BLaER1 (cell line): ENCODE measurements around the gene PRICKLE4.
"Not testable (repeated sequence)": the region's sequence is repeated elsewhere in the genome, so short reads cannot be mapped to it uniquely, and the experiment has no call there.

Source experiments
- H3K27ac ChIP-seq: shearing (Covaris generic); formaldehyde crosslinking; 2 replicates; pipeline ENCODE4 v1.8.1; 2022
- H3K27me3 ChIP-seq: shearing (Covaris generic); formaldehyde crosslinking; 2 replicates; pipeline ENCODE4 v1.8.1; 2022
- H3K36me3 ChIP-seq: shearing (Covaris generic); formaldehyde crosslinking; 2 replicates; pipeline ENCODE4 v1.8.1; 2022
- H3K4me1 ChIP-seq: shearing (Covaris generic); formaldehyde crosslinking; 2 replicates; pipeline ENCODE4 v1.8.1; 2022
- H3K4me2 ChIP-seq: shearing (Covaris generic); formaldehyde crosslinking; 2 replicates; pipeline ENCODE4 v1.8.1; 2022
- H3K4me3 ChIP-seq: shearing (Covaris generic); formaldehyde crosslinking; 2 replicates; pipeline ENCODE4 v1.8.1; 2022
- H3K9ac ChIP-seq: shearing (Covaris generic); formaldehyde crosslinking; 2 replicates; pipeline ENCODE4 v1.8.1; 2022
- H3K9me3 ChIP-seq: shearing (Covaris generic); formaldehyde crosslinking; 2 replicates; pipeline ENCODE4 v1.8.1; 2022
- H4K20me1 ChIP-seq: shearing (Covaris generic); formaldehyde crosslinking; 2 replicates; pipeline ENCODE4 v1.8.1; 2022
- Cebpa-rat ChIP-seq: shearing (Covaris generic); IDR thresholded peaks from 2 replicates; pipeline ENCODE4 v1.8.1; 2022

Gene PRICKLE4

GRCh38 chr6:41791305-41791704 lies 10.7 kb downstream of the PRICKLE4 start:
- Histone ChIP-seq H3K27me3 (no peaks in the 10 kb centered on the region), H3K27ac (no peak overlapping the region), H3K4me3 (no peak overlapping the region), H3K36me3 (peaks cover 74% of the 10 kb centered on the region), H3K4me1 (peaks cover 14% of the 10 kb centered on the region), H3K4me2 (no peak overlapping the region), H4K20me1 (peaks cover 42% of the 10 kb centered on the region), H3K9ac (no peak overlapping the region), H3K9me3 (no peaks in the 10 kb centered on the region)
- no peak for TF ChIP-seq Cebpa-rat

GRCh38 chr6:41791984-41792383 lies 11.4 kb downstream of the PRICKLE4 start:
- Histone ChIP-seq H3K4me3 (no peak overlapping the region), H3K36me3 (peaks cover 80% of the 10 kb centered on the region), H4K20me1 (peaks cover 42% of the 10 kb centered on the region), H3K4me1 (peaks cover 14% of the 10 kb centered on the region), H3K27ac (no peak overlapping the region), H3K9ac (no peak overlapping the region), H3K4me2 (no peak overlapping the region), H3K9me3 (no peaks in the 10 kb centered on the region), H3K27me3 (no peaks in the 10 kb centered on the region)
- no peak for TF ChIP-seq Cebpa-rat

GRCh38 chr6:41796474-41796873 lies 15.9 kb downstream of the PRICKLE4 start:
- H4K20me1 ChIP-seq: peaks cover 32% of the 10 kb centered on the region; the same call in 1 of the 2 replicates
- H3K27ac ChIP-seq: no peak overlapping the region
- no peak overlapping the region for H3K4me2 ChIP-seq
- peaks cover 95% of the 10 kb centered on the region for H3K36me3 ChIP-seq
- no peak for TF ChIP-seq Cebpa-rat
- H3K9me3 ChIP-seq: no peaks in the 10 kb centered on the region
- no peak overlapping the region for H3K4me3 ChIP-seq
- no peak overlapping the region for H3K9ac ChIP-seq
- H3K27me3 ChIP-seq: no peaks in the 10 kb centered on the region
- H3K4me1 ChIP-seq: no peaks in the 10 kb centered on the region

GRCh38 chr6:41798901-41799558 lies 18.4 kb downstream of the PRICKLE4 start:
- H3K27me3 ChIP-seq: no peaks in the 10 kb centered on the region
- H3K9ac ChIP-seq: no peak overlapping the region
- no peak for TF ChIP-seq Cebpa-rat
- peaks cover 35% of the 10 kb centered on the region for H4K20me1 ChIP-seq
- H3K9me3 ChIP-seq: no peaks in the 10 kb centered on the region
- H3K36me3 ChIP-seq: peaks cover 87% of the 10 kb centered on the region
- H3K4me3 ChIP-seq: no peak overlapping the region
- no peak overlapping the region for H3K27ac ChIP-seq
- H3K4me1 ChIP-seq: no peaks in the 10 kb centered on the region
- no peak overlapping the region for H3K4me2 ChIP-seq

GRCh38 chr6:41799559-41799911 lies 19.0 kb downstream of the PRICKLE4 start:
- Histone ChIP-seq H3K27me3 (no peaks in the 10 kb centered on the region), H3K4me3 (no peak overlapping the region), H3K36me3 (peaks cover 90% of the 10 kb centered on the region), H3K4me1 (no peaks in the 10 kb centered on the region), H3K27ac (no peak overlapping the region), H3K9ac (no peak overlapping the region), H4K20me1 (peaks cover 38% of the 10 kb centered on the region), H3K4me2 (no peak overlapping the region), H3K9me3 (no peaks in the 10 kb centered on the region)
- TF ChIP-seq Cebpa-rat: no peak

GRCh38 chr6:41801380-41801779 lies 20.8 kb downstream of the PRICKLE4 start:
- peaks cover 90% of the 10 kb centered on the region for H3K36me3 ChIP-seq
- no peak overlapping the region for H3K4me3 ChIP-seq
- H3K9me3 ChIP-seq: no peaks in the 10 kb centered on the region
- no peak for TF ChIP-seq Cebpa-rat
- H3K9ac ChIP-seq: no peak overlapping the region
- H3K27ac ChIP-seq: no peak overlapping the region
- no peaks in the 10 kb centered on the region for H3K27me3 ChIP-seq
- no peak overlapping the region for H3K4me2 ChIP-seq
- H4K20me1 ChIP-seq: peaks cover 49% of the 10 kb centered on the region
- H3K4me1 ChIP-seq: no peaks in the 10 kb centered on the region

GRCh38 chr6:41805830-41806774 lies 25.5 kb downstream of the PRICKLE4 start:
- Histone ChIP-seq H3K27ac (no peak overlapping the region), H3K4me3 (no peak overlapping the region), H4K20me1 (peaks cover 39% of the 10 kb centered on the region), H3K4me2 (no peak overlapping the region), H3K4me1 (no peaks in the 10 kb centered on the region), H3K36me3 (peaks cover 59% of the 10 kb centered on the region), H3K9ac (no peak overlapping the region), H3K27me3 (no peaks in the 10 kb centered on the region), H3K9me3 (no peaks in the 10 kb centered on the region)
- TF ChIP-seq Cebpa-rat: no peak

- peaks cover 13% of the 10 kb centered on the region; the same call in 1 of the 2 replicates for H4K20me1 ChIP-seq
- H3K4me2 ChIP-seq: no peak overlapping the region
- no peaks in the 10 kb centered on the region for H3K4me1 ChIP-seq
- H3K9ac ChIP-seq: no peak overlapping the region
- H3K9me3 ChIP-seq: no peaks in the 10 kb centered on the region
- peaks cover 31% of the 10 kb centered on the region for H3K36me3 ChIP-seq
- no peak overlapping the region for H3K27ac ChIP-seq
- no peak for TF ChIP-seq Cebpa-rat
- H3K4me3 ChIP-seq: no peak overlapping the region
- H3K27me3 ChIP-seq: no peaks in the 10 kb centered on the region
Observed at GRCh38 chr6:41811095-41811494, 30.5 kb downstream of the PRICKLE4 start.

- not testable (repeated sequence) for H3K4me1 ChIP-seq, H3K27ac ChIP-seq, H3K9ac ChIP-seq, H3K4me2 ChIP-seq, H3K9me3 ChIP-seq, H3K4me3 ChIP-seq, H3K27me3 ChIP-seq
- H3K36me3 ChIP-seq: peaks cover 25% of the 10 kb centered on the region
- H4K20me1 ChIP-seq: peaks cover 14% of the 10 kb centered on the region; the same call in 1 of the 2 replicates
Observed at GRCh38 chr6:41811946-41812345, 31.4 kb downstream of the PRICKLE4 start.

- H3K4me3 ChIP-seq: no peak overlapping the region
- no peak for TF ChIP-seq Cebpa-rat
- no peaks in the 10 kb centered on the region for H3K9me3 ChIP-seq
- H3K4me1 ChIP-seq: no peaks in the 10 kb centered on the region
- H3K36me3 ChIP-seq: peaks cover 28% of the 10 kb centered on the region
- H4K20me1 ChIP-seq: peaks cover 15% of the 10 kb centered on the region; the same call in 1 of the 2 replicates
- H3K9ac ChIP-seq: no peak overlapping the region
- H3K27ac ChIP-seq: no peak overlapping the region
- H3K4me2 ChIP-seq: no peak overlapping the region
- no peaks in the 10 kb centered on the region for H3K27me3 ChIP-seq
Observed at GRCh38 chr6:41813469-41813868, 32.9 kb downstream of the PRICKLE4 start.
